Fibroblast of skin of scalp (primary cell): Measurements from ENCODE around the gene POM121C. TPM values are rescaled to one million over a fixed set of nuclear protein-coding genes. Genes with fewer than 3 reads are reported as not detected.
"Not testable (repeated sequence)": the region's sequence is repeated elsewhere in the genome, so short reads cannot be mapped to it uniquely, and the experiment has no call there.

Experiments
- DNase-seq: peaks from one replicate; pipeline ENCODE4 v3.0.0-alpha.2; 2013
- polyA plus RNA-seq, 2 experiments: library from polyadenylated mRNA; unstranded; fragments of 120-200 nt; gene quantifications; one replicate each; pipeline ENCODE4 v1.2.1, GENCODE V29; 2013; ENCODE audit not compliant: insufficient read length in 2 of 2

The POM121C gene
- polyA plus RNA-seq (2013, experiment 1 of 2; ENCODE audit: insufficient read length): 32.0 TPM
- polyA plus RNA-seq (2013, experiment 2 of 2; ENCODE audit: insufficient read length): 32.3 TPM

DNA sequence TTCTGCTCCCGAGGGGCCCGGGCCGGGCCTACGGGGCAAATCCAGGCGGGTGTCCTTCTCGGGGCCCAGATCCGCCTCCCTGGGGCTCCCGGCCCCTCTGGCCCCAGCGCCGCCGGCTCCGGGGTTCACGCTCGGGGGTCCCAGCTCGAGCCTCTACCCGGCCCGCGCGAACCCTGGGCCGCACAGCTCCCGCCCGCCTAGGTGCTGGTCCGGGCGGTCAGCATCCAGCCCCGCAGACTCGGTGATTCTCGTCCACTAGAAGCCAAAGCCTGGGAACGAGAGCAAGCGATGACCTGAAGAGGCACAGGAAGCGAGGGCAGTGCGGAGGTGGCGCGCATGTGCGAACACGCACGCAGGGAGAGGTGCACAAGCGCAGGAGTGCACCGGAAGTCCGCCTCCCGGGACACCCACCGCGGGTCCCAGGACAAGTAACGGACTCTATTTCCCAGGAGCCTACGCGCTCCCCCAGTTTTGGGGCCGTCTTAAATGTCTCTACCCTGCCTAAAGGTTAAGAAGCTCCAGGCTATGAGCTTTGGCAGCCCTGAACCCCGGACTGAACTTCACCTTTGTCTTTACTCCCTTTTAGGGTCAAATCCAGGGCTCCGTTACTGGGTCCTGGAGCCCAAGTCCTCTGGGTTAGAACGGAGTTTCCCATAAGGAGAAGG lies at the start of gene POM121C:
POM121C (minus strand) TSS at position 321 of the 665 bp plus-strand sequence. CDS start 44,803 bp downstream, outside the sequence.
- peak; percentile 92 for DNase-seq

DNA sequence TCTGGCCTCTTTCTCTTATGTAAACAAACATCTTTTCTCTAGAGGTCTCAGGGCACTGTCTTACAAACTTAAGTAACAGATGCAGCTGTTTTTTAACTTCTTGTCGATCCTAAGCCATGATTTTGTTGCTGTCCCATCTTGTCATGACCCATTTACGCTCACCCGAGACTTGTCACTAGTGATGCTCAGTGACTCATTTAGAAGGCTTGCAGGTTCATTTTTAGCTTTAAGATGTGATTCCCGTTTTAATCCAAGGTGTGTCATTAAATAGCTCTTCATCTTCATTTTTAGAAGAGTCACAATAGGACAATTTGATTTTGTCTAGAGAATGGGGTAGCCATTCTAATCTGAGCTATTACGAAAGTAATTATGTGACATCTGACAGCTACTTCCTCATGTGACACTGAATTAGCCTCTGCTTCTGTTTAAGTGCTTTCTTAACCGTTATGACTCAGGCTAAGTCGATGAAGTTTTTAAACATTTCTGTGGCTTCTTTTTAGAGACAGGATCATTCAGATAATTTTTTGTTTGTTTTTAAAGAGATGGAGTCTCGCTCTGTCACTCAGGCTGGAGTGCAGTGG lies 48.7 kb upstream of the POM121C start:
- DNase-seq: peak; percentile 76

DNA sequence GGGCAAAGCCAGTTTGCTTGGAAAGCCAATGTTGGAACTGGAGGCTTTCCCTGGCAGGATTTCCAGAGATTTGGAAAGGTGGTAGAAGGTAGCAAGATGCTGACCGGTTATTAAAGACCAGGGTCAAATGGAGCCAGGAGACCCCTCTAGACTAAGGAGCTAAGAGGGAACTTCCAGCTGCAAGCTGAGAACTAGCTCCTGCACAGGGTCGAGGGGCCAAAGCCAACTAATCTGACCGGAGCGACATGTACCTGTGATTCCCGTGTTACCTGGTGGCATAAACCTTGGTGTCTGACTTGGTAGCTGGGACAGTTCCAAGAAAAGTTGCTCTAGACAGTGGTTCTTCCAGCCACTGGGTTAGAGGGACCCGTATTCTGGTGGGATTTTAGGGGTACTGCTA lies 47.8 kb upstream of the POM121C start:
- DNase-seq: no peak

DNA sequence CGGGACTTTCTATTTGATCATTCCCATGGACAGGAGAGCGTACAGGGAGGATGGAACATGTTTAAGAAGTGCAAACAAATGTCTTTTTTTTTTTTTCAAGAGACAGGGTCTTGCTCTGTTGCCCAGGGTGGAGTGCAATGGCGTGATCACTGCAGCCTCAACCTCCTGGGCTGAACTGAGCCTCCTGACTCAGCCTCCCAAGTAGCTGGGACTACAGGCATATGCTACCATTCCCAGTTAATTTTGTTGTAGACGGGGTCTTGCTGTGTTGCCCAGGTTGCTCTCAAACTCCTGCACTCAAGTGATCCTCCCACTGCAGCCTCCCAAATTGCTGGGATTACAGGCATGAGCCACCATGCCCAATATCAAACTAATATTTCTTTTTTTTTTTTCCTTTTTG lies 46.5 kb upstream of the POM121C start:
- no peak for DNase-seq

DNA sequence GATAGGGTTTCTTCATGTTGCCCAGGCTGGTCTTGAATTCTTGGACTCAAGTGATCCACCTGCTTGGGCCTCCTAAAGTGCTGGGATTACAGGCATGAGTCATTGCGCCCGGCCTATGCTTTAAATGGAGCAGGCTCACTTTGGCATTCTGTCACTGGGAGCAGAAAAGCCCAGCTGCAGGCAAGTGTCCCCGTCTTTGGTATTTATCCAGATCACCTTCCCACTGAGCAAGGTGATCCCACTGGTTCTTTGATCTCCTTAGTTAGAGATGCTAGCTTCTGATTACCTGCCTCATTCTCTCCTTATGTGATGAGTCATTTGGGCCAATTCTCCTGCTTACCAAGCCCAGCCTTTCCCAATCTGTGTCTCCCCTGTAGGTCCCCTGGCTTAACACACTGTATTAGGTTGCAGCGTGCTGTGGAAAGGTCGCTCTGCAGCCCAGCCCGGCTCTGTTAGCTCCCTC lies 45.3 kb upstream of the POM121C start:
- DNase-seq: no peak

DNA sequence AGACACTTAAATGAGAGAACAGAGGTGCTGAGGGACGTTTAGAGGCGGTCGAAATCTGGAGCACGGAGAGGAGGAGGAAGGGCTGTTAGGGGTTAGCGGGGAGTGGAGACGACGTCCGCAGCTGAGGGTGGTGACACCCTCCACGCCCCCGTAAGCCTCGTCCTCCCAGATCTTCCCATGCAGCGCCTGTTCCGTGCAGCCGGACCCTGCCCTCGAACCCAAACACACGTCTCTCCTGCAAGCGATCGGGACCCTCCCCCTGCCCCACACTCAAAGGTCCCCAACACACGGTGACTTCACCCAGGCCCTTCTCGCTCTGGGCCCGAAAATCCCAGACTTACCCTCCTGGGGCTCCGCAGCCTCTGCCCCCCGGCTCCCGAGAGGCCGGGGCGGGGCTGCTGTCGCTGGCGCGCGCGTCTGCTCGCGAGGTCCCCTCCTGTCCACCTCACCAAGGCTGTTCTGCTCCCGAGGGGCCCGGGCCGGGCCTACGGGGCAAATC lies 41.2 kb upstream of the POM121C start:
- not testable (repeated sequence) for DNase-seq

DNA sequence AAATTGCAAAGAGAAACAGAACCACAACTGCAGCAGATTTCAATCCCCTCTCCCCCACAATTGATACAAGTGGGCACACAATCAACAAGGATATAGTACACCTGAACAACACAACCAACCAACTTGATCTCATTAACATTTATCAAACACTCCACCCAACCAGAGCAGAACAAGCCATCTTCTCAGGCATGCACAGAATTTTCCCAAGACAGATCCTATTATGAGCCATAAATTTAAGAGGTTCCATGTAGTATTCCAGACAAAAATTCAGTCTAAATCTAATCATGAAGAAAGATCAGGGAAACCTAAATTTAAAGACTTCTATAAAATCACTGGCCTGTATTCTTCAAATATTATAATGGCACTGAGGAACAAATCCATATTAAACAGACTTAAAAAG lies 35.6 kb upstream of the POM121C start:
- not testable (repeated sequence) for DNase-seq

DNA sequence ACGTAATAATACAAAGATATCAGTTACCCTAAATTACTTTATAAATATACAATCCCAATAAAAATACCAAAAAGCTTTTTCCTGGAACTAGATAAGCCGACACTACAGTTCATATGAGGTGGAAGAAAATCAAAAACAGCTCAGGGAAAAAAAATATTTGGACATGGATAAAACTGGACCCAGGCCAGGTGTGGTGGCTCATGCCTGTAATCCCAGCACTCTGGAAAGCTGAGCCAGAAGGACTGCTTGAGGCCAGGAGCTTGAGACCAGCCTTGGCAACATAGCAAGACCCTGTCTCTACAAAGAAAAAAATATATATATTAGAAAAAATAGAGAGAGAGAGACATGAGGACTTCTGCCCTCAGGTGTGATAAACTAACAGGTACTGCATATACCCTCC lies 32.7 kb upstream of the POM121C start:
- DNase-seq: not testable (repeated sequence)

DNA sequence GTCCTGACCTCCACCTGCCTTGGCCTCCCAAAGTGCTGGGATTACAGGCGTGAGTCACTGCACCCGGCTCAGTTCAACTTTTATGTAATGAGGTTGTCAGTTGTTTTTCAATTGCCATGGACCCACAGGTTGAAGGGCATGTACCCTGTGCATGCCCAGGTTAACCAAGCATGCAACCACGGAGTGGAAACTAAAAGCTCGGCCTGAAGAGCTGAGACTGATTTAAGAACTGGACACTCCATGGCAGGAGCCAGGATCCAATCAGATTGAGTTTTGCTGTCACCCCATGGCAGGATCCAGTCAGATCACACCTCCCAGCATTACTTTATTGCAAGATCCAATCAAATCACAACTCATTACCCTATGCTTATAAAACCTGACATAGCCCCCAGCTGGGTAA lies 22.9 kb upstream of the POM121C start:
- not testable (repeated sequence) for DNase-seq

DNA sequence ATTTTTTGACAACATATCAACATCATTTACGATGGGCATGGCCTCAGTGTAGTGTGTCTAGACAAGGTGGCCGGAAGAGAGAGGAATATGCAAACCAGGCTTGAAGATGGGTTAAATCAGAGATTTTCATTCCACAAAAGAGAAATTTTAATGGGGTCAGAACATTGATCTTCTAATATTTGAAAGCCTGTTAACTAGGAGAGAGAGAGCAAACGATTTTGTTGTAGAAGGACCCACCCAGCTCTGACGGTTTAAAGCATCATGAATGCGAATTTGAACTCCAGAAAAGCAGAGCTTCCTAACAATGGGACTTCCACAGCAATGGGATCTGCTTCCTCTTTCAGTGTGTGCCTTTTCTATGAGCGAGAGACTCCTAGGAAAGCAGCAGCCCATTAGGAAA lies 5.9 kb upstream of the POM121C start, which contains the start of gene SPDYE5:
SPDYE5 (plus strand) TSS at position 301 of the 400 bp plus-strand sequence. CDS start 1,728 bp downstream, outside the sequence.
- DNase-seq: not testable (repeated sequence)

DNA sequence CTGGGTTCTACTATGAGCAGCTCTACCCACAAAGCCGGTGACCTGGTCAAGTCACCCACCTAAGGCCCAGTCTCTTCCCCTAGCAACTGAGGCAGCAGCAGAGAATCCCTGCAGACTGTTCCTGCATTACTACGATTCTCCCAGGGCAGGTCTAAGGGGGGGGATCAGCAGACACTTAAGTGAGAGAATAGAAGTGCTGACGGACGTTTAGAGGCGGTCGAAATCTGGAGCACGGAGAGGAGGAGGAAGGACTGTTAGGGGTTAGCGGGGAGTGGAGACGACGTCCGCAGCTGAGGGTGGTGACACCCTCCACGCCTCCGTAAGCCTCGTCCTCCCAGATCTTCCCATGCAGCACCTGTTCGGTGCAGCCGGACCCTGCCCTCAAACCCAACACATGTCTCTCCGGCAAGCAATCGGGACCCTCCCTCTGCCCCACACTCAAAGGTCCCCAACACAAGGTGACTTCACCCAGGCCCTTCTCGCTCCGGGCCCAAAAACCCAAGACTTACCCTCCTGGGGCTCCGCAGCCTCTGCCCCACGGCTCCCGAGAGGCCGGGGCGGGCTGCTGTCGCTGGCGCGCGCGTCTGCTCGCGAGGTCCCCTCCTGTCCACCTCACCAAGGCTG lies 632 bp downstream of the POM121C start:
- DNase-seq: not testable (repeated sequence)

DNA sequence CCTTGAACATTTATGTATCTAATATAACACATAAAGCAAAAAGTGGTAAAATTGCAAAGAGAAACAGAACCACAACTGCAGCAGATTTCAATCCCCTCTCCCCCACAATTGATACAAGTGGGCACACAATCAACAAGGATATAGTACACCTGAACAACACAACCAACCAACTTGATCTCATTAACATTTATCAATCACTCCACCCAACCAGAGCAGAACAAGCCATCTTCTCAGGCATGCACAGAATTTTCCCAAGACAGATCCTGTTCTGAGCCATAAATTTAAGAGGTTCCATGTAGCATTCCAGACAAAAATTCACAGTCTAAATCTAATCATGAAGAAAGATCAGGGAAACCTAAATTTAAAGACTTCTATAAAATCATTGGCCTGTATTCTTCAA lies 5.8 kb downstream of the POM121C start:
- not testable (repeated sequence) for DNase-seq

DNA sequence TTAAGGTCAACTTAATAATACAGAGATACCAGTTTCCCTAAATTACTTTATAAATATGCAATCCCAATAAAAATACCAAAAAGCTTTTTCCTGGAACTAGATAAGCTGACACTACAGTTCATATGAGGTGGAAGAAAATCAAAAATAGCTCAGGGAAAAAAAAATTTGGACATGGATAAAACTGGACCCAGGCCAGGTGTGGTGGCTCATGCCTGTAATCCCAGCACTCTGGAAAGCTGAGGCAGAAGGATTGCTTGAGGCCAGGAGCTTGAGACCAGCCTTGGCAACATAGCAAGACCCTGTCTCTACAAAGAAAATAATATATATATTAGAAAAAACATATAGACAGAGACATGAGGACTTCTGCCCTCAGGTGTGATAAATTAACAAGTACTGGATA lies 8.6 kb downstream of the POM121C start:
- DNase-seq: not testable (repeated sequence)

DNA sequence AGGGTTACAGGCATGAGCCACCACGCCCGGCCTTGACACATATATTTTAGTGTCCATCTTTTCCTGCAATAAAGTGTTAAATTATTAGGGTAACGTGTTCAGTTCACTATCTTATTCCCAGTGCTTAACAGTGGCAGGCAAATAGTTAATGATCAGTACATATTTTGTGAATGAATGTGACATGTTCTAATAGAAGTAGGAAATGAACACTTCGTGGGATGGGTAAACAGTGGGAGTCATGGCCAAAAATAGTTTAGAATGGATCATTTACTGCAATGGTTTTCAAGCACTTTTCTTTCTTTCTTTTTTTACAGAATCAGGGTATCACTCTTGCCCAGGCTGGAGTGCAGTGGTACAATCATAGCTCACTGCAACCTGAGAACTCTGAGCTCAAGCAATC lies 15.9 kb downstream of the POM121C start:
- DNase-seq: not testable (repeated sequence)

DNA sequence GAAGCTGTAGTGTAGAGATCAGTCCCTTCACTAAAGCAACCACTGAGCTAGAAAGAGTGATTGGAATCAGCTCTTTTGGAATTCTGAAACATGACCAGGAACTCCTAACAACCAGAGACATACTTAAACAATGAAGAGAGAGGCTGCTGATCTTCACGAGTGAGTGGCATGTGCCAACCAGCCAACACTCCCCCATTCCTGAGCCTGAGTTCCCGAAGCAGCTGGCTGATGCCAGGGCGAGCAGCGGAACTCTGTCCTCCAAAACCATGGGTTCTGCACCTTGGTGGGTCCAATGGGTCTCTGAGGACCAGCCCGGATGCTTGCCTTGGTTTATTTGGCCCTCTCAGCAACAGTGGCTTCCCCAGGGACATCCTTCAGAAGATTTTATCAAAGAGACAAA lies 25.6 kb downstream of the POM121C start:
- not testable (repeated sequence) for DNase-seq

DNA sequence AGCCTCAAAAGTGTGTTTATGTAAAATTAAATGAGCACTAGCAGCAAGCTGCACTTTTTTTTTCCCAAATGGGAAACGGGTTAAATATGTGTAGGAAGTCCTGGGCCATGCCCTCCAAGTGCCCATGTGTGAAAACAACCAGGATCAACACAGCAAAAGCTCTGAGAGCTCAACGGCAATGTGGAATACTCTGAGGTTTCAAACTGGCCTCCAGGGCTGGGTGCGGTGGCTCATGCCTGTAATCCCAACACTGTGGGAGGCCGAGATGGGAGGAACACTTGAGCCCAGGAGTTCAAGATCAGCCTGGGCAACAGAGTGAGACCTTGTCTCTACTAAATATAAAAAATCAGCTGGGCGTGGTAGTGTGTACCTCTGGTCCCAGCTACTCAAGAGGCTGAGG lies 28.1 kb downstream of the POM121C start:
- DNase-seq: not testable (repeated sequence)

DNA sequence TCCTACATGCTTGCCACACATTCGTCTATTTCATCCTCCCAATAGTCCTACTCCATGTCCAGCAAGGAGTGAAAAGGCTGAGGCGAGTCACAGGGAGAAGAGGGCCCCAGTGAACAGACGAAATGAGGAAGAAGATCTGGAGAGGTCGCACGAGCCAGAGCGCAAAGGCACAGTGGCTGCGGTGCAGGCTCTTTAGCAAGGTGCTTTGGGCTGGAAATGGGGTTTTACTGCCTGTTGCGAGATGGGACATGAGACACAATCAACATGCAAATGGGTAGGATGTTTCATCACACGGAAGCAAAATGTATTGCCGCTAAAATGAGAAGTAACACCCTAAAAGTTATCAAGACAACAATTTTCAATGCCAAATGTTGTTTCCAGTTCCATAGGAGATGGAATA lies 29.7 kb downstream of the POM121C start:
- not testable (repeated sequence) for DNase-seq

DNA sequence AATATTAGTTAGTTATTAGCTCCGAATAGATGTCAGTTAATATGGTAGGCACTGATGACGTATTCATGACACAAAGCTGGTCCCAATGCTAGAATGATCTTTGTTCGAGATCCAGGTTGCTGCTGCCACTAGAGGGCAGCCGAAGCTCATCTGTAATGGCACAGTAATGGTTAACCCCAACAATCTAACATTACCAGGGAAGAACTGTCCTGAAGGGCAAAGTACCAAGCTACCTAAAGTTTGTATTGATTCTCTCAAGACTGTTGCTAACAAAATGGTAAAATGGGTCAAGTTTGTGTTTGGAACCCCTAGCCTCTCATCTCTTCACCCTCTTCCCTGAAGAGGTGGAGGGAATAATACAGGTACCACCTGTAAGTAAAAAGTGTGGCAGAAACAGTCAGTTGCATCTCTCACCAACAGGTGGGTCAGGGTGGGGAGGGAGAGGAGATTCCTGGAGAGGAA lies 33.6 kb downstream of the POM121C start:
- DNase-seq: not testable (repeated sequence)

DNA sequence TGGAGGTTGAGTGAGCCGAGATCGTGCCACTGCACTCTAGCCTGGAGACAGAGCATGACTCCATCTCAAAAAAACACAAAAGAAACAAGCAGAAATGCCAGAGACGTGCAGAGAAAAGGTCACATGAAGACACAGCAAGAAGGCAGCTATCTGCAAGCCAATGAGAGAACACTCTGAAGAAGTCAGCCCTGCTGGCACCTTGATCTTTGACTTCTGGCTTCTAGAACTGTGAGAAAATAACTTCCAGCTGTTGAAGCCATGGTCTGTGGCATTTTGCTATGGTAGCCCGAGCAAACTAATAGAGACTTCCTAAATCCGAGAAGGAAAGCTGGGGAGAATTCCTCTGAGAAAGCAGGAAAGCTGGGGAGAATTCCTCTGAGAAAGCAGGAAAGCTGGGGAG lies 36.2 kb downstream of the POM121C start:
- DNase-seq: not testable (repeated sequence)

DNA sequence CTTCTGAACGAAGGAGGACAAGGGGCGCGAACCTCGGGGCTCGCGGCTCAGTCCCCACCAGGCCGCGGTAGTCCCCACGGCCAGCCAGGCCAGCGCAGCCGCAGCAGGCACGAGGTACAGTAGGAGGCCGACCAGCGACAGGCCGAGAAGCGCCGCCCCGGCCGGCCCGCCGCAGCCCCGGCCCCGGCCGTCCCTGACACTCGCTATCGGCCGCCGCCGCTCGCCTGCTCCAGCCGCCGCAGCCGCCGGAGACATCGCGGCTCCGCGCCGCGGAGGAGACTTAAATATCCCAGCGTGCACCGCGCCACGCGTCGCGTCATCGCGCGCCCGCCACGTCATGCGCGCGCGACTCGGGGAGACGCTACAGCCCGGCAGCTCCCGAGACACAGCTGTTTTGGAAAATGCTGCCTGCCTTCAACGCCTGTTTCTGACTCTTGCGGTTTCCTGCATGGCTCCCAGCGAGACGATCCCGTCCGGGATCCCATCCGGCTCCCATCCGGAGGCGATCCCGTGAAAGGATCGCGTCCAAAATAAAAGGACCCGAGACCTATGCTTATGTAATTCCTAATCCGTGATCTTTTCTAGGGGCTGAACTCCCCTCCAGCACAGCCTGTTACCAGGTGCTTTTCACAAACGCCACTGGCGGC lies 43.5 kb downstream of the POM121C start:
- peak; percentile 20 for DNase-seq

DNA sequence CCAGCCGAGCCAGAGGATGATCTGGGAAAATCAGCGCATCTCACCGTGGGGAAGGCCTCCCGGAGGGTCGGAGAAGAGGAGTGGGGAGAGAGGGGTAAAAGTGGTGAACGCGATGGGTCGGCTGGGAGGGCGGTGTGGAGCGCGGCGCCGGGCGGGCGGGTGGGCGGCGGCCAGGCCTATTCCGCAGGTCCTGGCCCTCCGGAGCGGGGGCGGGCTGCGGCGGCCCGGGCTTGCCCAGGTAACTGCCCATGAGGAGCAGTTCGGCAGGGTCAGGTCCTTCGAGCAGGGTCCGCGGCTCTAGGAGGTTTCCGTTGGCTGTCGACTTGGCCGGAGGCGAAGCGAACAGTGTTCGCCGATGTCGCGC lies 44.0 kb downstream of the POM121C start:
- not testable (repeated sequence) for DNase-seq

DNA sequence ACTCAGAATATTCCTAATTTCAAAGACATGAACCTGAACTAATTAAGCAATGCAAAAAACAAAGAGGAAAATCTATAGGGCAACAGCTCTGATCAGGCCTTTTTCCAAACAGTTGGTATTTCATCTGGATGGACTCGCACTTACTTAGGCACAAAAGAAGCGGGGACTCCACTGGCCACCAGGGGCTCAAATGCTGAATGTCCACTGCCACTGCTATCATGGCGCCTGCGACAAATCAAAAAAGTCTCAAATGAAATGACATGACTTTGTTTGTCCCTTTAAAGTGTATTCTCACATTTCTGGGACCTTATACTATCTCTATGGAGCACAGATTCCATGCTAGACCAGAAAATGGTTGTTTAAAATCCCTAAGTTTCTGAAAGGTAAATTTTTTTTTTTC lies 47.1 kb downstream of the POM121C start:
- DNase-seq: not testable (repeated sequence)

DNA sequence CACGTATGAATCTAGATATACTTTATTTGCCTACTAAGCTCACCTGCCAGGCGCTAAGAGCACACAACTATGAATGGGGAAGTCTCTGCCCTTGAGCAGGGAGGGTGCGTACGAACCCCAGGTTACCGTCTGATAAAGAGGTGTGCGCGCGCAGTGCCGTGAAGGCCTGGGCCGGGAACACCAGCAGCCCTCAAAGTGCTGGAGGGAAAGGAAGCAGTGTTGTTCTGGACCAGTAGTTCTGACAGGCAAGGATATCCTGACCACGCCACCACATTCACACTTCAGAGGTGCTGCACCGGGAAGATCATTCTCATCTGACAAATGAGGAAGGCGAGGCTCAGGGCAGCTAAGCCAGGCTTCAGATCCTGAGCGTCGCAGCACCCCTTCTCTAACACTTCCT lies 62.6 kb downstream of the POM121C start:
- DNase-seq: not testable (repeated sequence)
